ENCODE data around the gene POLDIP3.
"Not testable (repeated sequence)": the region's sequence is repeated elsewhere in the genome, so short reads cannot be mapped to it uniquely, and the experiment has no call there.

The POLDIP3 gene

GRCh38 chr22:42582987-42583386, 31.7 kb downstream of the POLDIP3 start:
- no peak for DNase-seq

- DNase-seq = peak; percentile 60
Observed at GRCh38 chr22:42581762-42582716, 32.6 kb downstream of the POLDIP3 start.

GRCh38 chr22:42581194-42581761, 33.4 kb downstream of the POLDIP3 start:
- not testable (repeated sequence) for DNase-seq

- not testable (repeated sequence) for DNase-seq
Observed at GRCh38 chr22:42580040-42580439, 34.6 kb downstream of the POLDIP3 start.

GRCh38 chr22:42577623-42578240, 37.0 kb downstream of the POLDIP3 start:
- no peak for DNase-seq

- DNase-seq = not testable (repeated sequence)
Observed at GRCh38 chr22:42577141-42577540, 37.5 kb downstream of the POLDIP3 start.

- not testable (repeated sequence) for DNase-seq
Observed at GRCh38 chr22:42575996-42576574, 38.6 kb downstream of the POLDIP3 start.

GRCh38 chr22:42574468-42574867, 40.2 kb downstream of the POLDIP3 start:
- DNase-seq = not testable (repeated sequence)

GRCh38 chr22:42574046-42574445, 40.6 kb downstream of the POLDIP3 start:
- DNase-seq = not testable (repeated sequence)

GRCh38 chr22:42571068-42571467, 43.6 kb downstream of the POLDIP3 start:
- DNase-seq = not testable (repeated sequence)

- not testable (repeated sequence) for DNase-seq
Observed at GRCh38 chr22:42570580-42570979, 44.1 kb downstream of the POLDIP3 start.

- DNase-seq = not testable (repeated sequence)
Observed at GRCh38 chr22:42567950-42568349, 46.7 kb downstream of the POLDIP3 start.

- DNase-seq = no peak
Observed at GRCh38 chr22:42565956-42566355, 48.7 kb downstream of the POLDIP3 start.

- no peak for DNase-seq
Observed at GRCh38 chr22:42564699-42565098, 50.0 kb downstream of the POLDIP3 start.

GRCh38 chr22:42563943-42564342, 50.7 kb downstream of the POLDIP3 start:
- not testable (repeated sequence) for DNase-seq

GRCh38 chr22:42562684-42563083, 52.0 kb downstream of the POLDIP3 start:
- no peak for DNase-seq

GRCh38 chr22:42562279-42562678, 52.4 kb downstream of the POLDIP3 start:
- no peak for DNase-seq

- DNase-seq = no peak
Observed at GRCh38 chr22:42561856-42562255, 52.8 kb downstream of the POLDIP3 start.

GRCh38 chr22:42560781-42561180, 53.9 kb downstream of the POLDIP3 start:
- no peak for DNase-seq

GRCh38 chr22:42560381-42560780, 54.3 kb downstream of the POLDIP3 start:
- no peak for DNase-seq

- peak; percentile 20 for DNase-seq
Observed at GRCh38 chr22:42553475-42554361, 61.0 kb downstream of the POLDIP3 start, which contains the start of gene SERHL2. SERHL2 (plus strand) TSS chr22:42553956; CDS start chr22:42554021, 65 bp downstream.

- DNase-seq = not testable (repeated sequence)
Observed at GRCh38 chr22:42552294-42552647, 62.4 kb downstream of the POLDIP3 start.

All from NCI-H1105 (cell line).